Coronary artery (tissue), 2 donors: ENCODE measurements around the gene GPATCH11.
A peak's percentile ranks its signal among the peaks of the same experiment; 100 is the strongest.

ENCODE experiments used
- DNase-seq: peaks from one replicate; pipeline ENCODE4 v3.0.0-alpha.2; 2017; ENCODE audit warnings: low spot score
- H3K27ac ChIP-seq, 2 donors: fragments of 200-600 bp; sonication (generic); one replicate each; pipeline ENCODE4 v1.5.1; 2016 to 2019
- H3K4me3 ChIP-seq: fragments of 200-600 bp; sonication (generic); 2 replicates; pipeline ENCODE4 v1.5.1; 2016; ENCODE audit warnings: mild to moderate bottlenecking, moderate library complexity
- CTCF ChIP-seq: fragments of 200-600 bp; sonication (generic); IDR thresholded peaks from one replicate; pipeline ENCODE4 v1.5.1; 2019; ENCODE audit warnings: antibody characterized with exemption

GPATCH11 gene

DNA sequence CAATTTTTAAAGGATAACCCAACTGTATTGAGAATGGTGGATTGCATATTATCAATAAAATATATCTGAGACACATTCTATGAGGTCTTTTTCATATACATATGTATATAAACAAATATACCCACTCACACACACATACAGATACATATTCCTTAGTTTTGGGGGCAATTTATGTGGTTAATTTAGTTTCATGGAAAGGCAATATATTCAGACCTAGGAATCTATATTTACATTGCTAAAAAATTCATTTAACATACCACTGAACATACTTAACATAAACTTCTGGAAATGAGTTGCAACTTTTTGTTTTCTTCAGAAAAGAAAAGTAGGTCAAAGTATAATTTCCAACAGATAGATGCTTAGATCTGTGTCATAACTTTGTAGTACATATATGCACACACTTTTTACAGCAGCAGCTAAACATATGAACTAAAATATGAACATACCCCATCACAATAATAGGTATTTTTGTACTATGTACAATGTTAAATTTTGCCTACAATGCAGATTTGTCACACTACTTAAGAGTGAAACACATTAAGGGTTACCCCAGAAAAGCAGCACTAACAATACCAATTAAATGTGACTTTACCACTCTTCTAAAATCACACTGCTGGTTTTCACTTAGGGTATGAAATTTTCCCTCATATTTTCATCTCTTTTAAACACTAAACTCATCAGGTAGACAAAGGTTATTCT, 23.2 kb upstream of the GPATCH11 start:
- Histone ChIP-seq H3K4me3 (no peak overlapping the region), H3K27ac (no peak overlapping the region)
- TF ChIP-seq CTCF, result no peak
- no peak for DNase-seq

DNA sequence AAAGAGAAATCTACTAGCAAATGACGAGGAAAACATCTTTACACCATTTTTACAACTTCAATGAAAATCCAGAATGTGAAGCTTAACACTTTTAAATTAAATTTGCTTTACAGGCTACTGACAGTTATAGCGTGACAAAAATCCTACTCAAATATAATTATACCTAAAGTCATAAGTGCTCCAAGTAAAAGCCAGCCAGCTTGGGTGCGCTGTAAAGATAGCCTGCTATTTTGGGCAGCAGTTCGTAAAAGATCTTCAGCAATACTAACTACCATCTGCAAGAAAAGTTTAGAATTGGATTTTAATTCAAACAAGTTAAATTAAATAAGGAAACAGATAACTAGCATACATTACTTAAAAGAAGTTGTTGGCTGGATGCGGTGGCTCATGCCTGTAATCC, 22.5 kb upstream of the GPATCH11 start:
- H3K27ac ChIP-seq, result no peak overlapping the region
- no peak for TF ChIP-seq CTCF
- no peak overlapping the region for H3K4me3 ChIP-seq
- no peak for DNase-seq

- no peak for DNase-seq
- H3K27ac ChIP-seq, result no peak overlapping the region
- no peak overlapping the region for H3K4me3 ChIP-seq
- TF ChIP-seq CTCF, result no peak
Measured at GRCh38 chr2:37068686-37069085, 15.6 kb upstream of the GPATCH11 start.

DNA sequence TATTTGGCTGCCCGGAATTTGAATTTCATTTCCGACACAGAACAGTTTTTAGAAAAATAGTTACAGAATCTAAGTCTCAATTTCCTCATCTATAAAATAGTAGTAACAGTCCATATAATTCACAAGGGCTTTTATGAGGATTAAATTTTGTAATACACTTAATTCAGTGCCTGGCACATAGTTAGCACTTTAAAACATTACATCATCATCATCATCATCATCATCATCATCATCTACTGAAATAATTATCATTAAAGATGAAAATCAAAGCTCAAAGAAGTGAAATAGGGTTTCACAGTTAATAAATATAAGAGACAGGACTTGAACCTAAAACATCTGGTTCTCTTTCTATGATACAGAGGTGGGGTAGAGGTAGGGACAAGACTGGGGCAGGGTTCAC, 13.4 kb upstream of the GPATCH11 start:
- Histone ChIP-seq H3K4me3 (no peak overlapping the region), H3K27ac (no peak overlapping the region)
- TF ChIP-seq CTCF, result no peak
- DNase-seq, result no peak

DNA sequence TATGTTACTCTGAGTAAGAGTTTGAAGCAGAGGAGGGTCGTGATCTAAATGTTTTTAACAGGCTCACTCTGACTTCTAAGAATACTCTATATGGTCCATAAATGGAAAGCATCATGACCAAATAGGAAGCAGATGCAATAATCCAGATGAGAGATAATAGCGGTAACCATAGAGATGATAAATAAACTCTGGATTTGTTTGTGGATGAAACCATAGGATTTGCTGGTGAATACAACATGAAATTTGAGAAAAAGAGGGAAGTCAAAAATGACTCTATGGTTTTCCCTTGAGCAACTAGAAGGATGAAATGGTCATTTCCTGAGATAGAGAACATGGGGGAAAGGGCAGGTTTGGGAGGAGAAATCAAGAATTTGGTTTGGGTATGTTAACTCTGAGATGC, 4.1 kb upstream of the GPATCH11 start:
- H3K27ac ChIP-seq, result no peak overlapping the region
- no peak for TF ChIP-seq CTCF
- DNase-seq, result no peak
- H3K4me3 ChIP-seq, result no peak overlapping the region

DNA sequence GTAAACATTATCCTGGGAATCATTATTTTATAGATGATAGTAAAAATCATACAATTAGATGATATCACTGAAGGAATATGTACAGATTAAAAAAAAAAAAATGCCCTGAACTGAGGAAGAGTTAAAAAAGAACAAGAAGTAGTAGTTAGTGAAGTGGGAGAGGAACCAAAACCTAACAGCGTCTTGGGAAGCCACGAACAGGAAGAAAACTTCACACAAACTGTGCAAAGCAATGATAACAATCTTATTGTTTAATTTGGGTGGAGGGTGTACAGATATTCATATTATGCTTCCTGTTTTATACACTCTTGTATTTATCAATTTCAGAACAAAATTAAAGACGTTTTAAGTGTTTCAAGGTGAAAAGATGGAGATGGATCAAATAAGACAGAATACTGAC, 3.6 kb upstream of the GPATCH11 start:
- Histone ChIP-seq H3K27ac (no peak overlapping the region), H3K4me3 (no peak overlapping the region)
- TF ChIP-seq CTCF, result no peak
- DNase-seq, result no peak

DNA sequence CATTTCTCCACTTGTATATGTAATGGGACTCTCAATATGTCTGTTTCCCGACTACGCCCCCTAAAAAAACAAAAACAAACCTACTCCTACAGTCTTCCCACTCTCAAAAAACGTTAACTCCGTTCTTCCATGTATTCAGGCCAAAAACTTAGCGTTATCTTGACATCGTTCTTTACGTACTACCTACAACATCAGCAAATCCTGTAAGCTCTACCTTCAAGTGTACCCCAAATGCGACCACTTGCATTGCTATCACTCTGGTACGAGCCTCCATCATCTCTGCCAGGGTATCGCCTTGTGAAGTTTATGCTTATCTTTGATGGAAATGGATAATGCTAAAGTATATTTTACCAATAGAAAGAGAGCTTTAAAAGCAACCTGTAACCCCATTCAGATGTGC, 479 bp downstream of the GPATCH11 start:
- H3K27ac ChIP-seq, result peak overlapping the region; percentile 40 to 88
- TF ChIP-seq CTCF, result no peak
- peak overlapping the region; percentile 96 for H3K4me3 ChIP-seq
- DNase-seq, result no peak
